ENCODE results near the gene SYNPO2.
"Not testable (repeated sequence)": the region's sequence is repeated elsewhere in the genome, so short reads cannot be mapped to it uniquely, and the experiment has no call there.

Gene SYNPO2

GRCh38 chr4:119067670-119068360 is 179.2 kb downstream of the SYNPO2 start:
- DNase-seq; in situ Hi-C loops (cut with MboI; ENCODE audit: low pct_unique_long_range_greater_than_20kb, low sequenced_read_pairs): not testable (repeated sequence)

GRCh38 chr4:119068529-119068962 is 179.9 kb downstream of the SYNPO2 start:
- in situ Hi-C loops (cut with MboI; ENCODE audit: low pct_unique_long_range_greater_than_20kb, low sequenced_read_pairs), result no loop called here
- DNase-seq, result peak; percentile 18

GRCh38 chr4:119070301-119070700 is 181.6 kb downstream of the SYNPO2 start:
- in situ Hi-C loops (cut with MboI; ENCODE audit: low pct_unique_long_range_greater_than_20kb, low sequenced_read_pairs), result no loop called here
- no peak for DNase-seq

- in situ Hi-C loops (cut with MboI; ENCODE audit: low pct_unique_long_range_greater_than_20kb, low sequenced_read_pairs), result no loop called here
- DNase-seq, result no peak
Measured at GRCh38 chr4:119080721-119081541, 192.3 kb downstream of the SYNPO2 start.

- in situ Hi-C loops (cut with MboI; ENCODE audit: low pct_unique_long_range_greater_than_20kb, low sequenced_read_pairs), result no loop called here
- DNase-seq, result no peak
Measured at GRCh38 chr4:119081542-119081859, 192.8 kb downstream of the SYNPO2 start.

- in situ Hi-C loops (cut with MboI; ENCODE audit: low pct_unique_long_range_greater_than_20kb, low sequenced_read_pairs), result no loop called here
- DNase-seq, result no peak
Measured at GRCh38 chr4:119081943-119082342, 193.3 kb downstream of the SYNPO2 start.

- DNase-seq, result no peak
- in situ Hi-C loops (cut with MboI; ENCODE audit: low pct_unique_long_range_greater_than_20kb, low sequenced_read_pairs), result no loop called here
Measured at GRCh38 chr4:119082661-119083060, 194.0 kb downstream of the SYNPO2 start.

- in situ Hi-C loops (cut with MboI; ENCODE audit: low pct_unique_long_range_greater_than_20kb, low sequenced_read_pairs), result no loop called here
- no peak for DNase-seq
Measured at GRCh38 chr4:119084513-119084912, 195.9 kb downstream of the SYNPO2 start.

- DNase-seq, result no peak
- in situ Hi-C loops (cut with MboI; ENCODE audit: low pct_unique_long_range_greater_than_20kb, low sequenced_read_pairs), result no loop called here
Measured at GRCh38 chr4:119087121-119087520, 198.5 kb downstream of the SYNPO2 start.

- in situ Hi-C loops (cut with MboI; ENCODE audit: low pct_unique_long_range_greater_than_20kb, low sequenced_read_pairs), result no loop called here
- no peak for DNase-seq
Measured at GRCh38 chr4:119087656-119088055, 199.0 kb downstream of the SYNPO2 start.

- DNase-seq, result no peak
- in situ Hi-C loops (cut with MboI; ENCODE audit: low pct_unique_long_range_greater_than_20kb, low sequenced_read_pairs), result no loop called here
Measured at GRCh38 chr4:119093042-119093827, 204.6 kb downstream of the SYNPO2 start.

GRCh38 chr4:119097282-119097900 is 208.7 kb downstream of the SYNPO2 start:
- DNase-seq, result no peak
- in situ Hi-C loops (cut with MboI; ENCODE audit: low pct_unique_long_range_greater_than_20kb, low sequenced_read_pairs), result no loop called here

GRCh38 chr4:119098306-119098705 is 209.7 kb downstream of the SYNPO2 start:
- in situ Hi-C loops (cut with MboI; ENCODE audit: low pct_unique_long_range_greater_than_20kb, low sequenced_read_pairs), result no loop called here

GRCh38 chr4:119099227-119099810 is 210.7 kb downstream of the SYNPO2 start:
- in situ Hi-C loops (cut with MboI; ENCODE audit: low pct_unique_long_range_greater_than_20kb, low sequenced_read_pairs), result no loop called here
- no peak for DNase-seq

More at GRCh38 chr4:119098306-119098705, 209.7 kb downstream of the SYNPO2 start:
- DNase-seq, result no peak

GRCh38 chr4:119100655-119101054 is 212.0 kb downstream of the SYNPO2 start:
- peak; percentile 27 for DNase-seq
- in situ Hi-C loops (cut with MboI; ENCODE audit: low pct_unique_long_range_greater_than_20kb, low sequenced_read_pairs), result no loop called here

GRCh38 chr4:119103263-119103662 is 214.6 kb downstream of the SYNPO2 start:
- in situ Hi-C loops (cut with MboI; ENCODE audit: low pct_unique_long_range_greater_than_20kb, low sequenced_read_pairs), result no loop called here
- DNase-seq, result peak; percentile 72

GRCh38 chr4:119104644-119105273 is 216.1 kb downstream of the SYNPO2 start:
- DNase-seq, result no peak
- in situ Hi-C loops (cut with MboI; ENCODE audit: low pct_unique_long_range_greater_than_20kb, low sequenced_read_pairs), result no loop called here

GRCh38 chr4:119105605-119106004 is 217.0 kb downstream of the SYNPO2 start:
- in situ Hi-C loops (cut with MboI; ENCODE audit: low pct_unique_long_range_greater_than_20kb, low sequenced_read_pairs), result no loop called here
- DNase-seq, result no peak
